ENCODE data around the gene PPM1N.

Gene PPM1N

DNA sequence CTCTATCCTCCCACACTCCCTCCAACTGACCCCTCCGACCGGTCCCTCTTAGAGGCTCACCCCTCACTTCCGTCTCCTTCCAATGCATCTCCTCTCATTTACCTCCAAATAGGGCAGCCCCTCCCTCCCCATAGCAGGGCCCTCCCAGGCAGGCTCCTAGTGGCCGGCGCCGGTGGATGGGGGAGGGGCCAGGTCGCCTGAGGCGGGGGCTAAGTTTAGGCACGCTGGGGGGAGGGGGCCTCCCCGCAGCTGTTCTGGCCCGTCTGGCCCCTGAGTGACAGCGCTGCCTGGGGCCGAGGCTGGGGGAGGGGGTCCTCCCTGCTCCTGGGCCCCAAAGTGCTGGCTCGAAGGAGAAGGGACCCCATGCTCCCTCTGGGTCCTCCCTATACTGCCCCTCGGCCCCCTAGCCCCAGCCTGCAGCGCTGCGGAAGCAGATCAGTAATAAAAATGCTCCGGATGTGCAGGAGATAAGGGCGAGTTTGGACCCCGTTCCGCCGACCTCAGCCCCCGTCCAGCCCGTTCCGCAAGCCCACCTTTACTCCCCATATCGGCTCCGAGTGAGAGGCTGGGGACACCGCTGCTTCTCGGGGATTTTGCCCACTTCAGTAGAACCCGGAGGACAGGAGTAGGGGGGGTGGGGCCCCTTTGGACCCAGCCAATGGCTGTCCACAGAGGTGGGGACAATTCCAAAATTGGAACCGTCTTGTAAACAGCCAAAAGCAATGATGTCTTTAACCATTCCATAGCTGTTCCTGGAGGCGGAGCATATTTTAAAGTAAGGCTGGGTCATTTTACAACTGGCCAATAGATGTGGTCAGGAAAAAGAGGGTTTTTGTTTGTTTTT, 5.4 kb upstream of the PPM1N start:
- no peak for DNase-seq

DNA sequence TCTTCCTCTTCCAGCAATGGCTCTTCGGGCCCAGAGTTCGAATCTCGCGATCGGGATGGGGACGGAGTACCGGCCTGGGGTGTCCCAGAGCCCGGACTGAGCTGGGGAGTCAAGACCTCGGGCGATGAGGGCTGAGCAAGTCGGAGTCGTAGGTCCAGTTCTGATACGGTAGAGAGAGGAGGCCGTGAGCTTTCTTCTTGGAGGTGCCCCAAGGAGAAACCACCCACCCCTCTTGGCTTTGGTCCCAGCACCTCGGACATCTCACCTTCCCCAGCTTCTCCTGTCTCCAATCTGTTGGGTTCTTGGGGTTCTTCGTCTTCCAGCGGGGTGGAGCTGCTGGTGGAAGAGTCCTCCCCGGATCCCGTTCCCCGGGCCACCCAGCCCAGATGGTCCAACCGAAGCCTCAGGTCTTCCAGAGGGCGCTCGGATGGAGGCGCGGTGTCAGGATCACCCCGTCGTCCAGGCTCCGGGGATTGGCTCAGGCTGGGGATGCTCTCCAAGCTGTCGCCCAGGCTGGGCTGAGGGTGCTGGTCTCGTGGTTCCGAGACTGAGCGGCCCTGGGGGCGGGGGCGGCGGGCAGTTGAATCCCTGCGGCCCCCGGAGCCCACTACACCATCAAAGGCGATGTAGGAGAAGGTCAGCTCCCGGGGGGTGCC, 3.9 kb upstream of the PPM1N start:
- no peak for DNase-seq

DNA sequence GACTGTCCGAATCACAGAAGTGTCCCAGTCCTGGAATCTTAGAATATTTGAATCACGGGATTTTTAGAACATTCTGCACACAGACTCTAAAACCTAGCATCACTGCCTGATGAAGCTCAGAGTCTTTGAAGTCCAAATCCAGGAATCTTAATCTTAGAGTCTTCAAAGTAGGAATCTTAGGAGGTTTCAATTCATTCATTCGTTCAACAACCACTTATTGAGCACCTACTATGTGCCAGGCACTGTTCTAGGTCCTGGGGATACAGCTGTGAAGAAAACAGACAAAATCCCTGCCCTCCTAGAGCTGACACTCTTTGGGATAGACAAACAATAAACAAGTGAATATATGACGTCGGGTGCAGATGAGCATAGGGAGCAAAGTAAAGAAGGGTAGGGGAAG, 3.1 kb upstream of the PPM1N start:
- DNase-seq, result no peak

DNA sequence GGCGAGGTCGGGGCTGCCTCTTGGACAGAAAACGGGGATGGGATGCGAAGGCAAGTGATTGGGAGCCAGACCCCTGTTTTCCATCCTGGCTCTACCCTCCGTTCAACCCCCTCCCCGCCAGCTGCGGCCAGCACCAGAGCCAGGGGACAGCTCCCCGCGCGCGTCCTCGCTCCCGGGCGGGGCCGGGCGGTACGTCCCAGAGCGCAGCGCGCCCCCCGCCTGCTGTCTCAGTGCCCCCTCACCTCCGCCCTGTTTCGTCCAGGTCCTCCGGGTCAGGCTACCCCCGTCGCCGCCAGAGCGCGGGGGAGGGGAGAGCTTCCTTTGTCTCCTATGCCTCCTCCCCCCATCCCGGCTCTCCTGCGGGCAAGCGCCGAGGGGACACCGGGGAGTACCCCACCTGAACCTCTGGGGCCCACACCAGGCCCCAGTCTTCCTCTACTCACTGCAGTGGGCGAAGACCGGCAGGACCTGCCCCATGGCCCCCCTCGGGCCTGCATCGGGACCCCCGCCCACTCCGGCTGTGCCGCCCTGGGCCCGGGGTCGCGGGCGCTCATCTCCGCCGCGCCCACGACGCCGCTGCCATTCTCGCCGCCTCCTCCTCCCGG, 1.8 kb upstream of the PPM1N start:
- DNase-seq, result no peak

DNA sequence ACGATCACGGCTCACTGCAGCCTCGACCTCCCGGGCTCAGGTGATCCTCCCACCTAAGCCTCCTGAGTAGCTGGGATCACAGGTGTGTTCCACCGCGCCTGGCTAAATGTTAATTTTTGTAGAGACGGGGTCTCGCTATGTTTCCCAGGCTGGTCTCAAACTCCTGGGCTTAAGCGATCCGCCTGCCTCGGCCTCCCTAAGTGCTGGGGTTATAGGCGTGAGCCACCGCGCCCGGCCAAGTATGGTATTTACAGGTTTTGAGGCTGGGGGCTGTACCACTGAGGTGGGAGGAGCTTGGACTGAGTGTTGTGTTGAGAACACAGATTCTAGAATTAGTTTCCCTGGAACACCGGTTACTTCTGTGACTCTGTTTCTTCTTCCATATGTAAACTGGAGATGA, 452 bp upstream of the PPM1N start:
- no peak for DNase-seq

GRCh38 chr19:45499196-45500180, 1.2 kb downstream of the PPM1N start:
- peak; percentile 26 for DNase-seq

DNA sequence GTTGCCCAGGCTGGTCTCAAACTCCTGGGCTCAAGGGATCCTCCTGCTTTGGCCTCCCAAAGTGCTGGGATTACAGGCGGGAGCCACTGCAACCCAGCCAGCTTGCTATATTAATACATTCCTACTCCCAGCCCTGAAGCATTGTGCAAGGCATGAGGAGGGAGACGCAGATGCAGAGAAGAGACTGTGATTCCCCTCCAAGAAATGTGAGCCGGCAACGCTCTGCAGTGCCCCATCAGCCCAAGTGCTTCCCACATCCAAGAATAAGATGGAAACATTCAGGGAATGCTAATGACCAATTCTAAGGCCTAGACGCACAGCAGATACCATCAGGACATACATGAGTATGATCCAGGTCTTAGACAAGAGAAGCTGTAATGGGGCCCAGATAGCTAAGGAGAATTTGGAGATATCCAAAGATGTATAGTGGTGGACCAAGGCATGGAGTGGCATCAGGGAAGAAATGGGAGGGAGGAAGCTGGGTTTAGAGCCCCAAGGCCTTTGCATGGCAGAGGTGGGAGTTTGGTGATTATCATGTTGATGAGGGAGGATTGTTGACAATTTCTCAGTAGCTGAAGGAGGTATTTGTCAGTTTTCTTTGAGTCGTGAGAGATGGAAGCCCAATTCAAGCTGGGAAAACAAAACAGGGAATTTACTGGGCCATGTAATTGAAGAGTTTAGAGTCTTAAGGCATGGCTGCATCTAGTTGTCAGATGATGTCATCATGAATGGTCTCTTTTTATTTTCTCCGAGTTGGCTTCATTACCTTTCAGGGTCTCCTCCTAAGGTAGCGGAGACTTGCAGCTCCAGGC, 2.9 kb downstream of the PPM1N start:
- DNase-seq, result no peak

- DNase-seq, result no peak
Observed at GRCh38 chr19:45501730-45502014, 3.4 kb downstream of the PPM1N start.

DNA sequence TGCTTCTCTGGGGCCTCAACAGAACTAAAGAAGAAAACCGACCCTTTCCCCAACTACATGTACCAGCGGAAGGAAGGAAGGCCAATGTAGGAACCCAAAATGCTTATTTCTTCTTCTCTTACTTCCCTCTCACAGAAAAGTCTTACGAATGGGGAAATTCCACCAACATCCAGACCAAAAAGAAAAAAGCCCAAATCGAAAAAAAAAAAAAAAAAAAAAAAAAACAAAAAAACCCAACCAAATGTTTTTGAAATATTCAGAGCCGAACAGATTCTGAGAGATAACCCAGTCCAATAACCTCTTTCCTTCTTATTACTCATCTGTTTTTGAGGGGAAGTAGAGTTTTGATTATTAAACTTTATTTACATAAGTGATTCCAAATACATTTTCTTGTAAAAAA, 3.9 kb downstream of the PPM1N start:
- no peak for DNase-seq

DNA sequence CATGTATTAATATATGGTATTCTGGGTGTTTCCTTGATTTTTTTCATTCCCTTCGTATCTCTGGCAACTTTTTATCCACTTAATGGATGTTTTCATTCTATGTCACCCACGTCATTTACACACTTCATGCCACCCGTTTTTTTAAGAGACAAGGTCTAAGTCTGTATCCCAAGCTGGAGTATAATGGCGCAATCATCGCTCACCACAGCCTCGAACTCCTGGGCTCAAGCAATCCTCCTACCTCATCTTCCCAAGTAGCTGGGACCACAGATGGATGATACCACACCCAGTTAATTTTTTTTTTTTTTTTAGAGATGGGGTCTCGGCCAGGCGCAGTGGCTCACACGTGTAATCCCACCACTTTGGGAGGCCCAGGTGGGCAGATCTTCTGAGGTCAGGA, 5.7 kb downstream of the PPM1N start:
- no peak for DNase-seq

DNA sequence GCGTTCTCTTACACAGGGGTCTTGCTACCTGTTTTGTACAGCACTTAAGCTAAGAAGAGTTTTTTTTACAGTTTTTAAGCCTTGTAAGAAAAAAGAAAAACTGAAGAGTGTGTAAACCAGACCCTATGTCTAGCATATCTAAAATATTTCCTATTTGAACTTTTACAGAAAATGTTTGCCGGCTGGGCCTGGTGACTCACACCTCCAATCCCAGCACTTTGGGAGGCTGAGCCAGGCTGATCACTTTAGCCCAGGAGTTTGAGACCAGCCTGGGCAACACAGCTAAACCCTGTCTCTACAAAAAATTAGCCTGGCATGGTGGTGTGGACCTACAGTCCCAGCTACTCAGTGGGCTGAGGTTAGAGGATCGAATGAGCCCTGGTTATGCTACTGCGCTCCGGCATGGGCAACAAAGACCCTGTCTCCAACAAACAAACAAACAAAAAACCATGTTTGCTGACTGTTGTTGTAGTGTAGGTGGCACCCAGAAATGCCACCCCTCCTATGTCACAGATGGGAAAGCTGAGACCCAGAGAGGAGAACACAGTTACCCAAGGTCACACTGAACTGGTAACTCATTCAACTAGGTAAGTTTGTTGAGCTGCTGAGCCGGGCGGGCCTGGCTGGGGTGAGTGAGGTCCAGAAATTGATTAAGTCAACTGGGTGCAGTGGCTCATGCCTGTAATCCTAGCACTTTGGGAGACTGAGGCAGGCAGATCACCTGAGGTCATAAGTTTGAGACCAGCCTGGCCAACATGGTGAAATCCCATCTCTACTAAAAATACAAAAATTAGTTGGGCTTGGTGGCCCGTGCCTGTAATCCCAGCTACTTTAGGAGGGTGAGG, 7.1 kb downstream of the PPM1N start:
- DNase-seq, result no peak

GRCh38 chr19:45505996-45506245, 7.7 kb downstream of the PPM1N start:
- no peak for DNase-seq

DNA sequence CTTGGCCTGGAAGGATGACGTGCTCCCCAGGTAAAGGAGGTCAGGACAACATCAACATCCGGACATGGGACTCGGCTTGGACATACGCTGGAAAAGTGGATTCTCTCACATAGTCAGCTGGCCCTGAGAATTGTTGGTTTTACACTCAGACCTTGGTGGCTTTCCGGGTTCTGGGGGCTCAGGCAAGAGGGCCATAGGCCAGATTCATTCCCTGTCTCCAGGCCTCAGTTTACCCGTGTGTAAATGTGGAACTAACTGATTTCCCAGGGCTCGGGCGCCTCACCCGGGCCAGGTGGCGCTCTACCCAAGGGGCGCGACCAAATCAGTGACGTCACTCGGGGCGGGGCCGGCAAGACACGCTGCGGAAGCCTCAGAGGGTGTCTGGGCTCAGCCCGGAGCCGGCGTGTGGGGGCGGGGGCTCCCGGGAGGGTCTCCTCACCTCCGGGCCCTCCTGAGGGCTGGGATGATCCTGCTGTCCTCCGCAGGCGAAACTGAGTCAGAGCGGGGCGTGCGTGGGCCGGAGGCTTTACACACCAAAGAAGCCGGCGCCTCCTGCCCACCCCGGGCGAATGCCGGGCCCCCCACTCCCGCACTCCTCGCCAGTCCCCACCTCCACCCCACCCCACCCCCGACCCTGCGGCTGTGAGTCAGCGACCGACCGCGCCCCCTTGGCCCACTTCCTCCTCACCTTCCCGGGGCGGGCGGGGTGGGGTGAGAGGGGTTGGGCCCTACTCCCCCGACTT, 8.2 kb downstream of the PPM1N start:
- peak; percentile 89 for DNase-seq

GRCh38 chr19:45506989-45507871, 9.0 kb downstream of the PPM1N start, which contains the start of gene VASP:
Gene VASP, plus strand, starts transcription at chr19:45507479. Its CDS starts 293 bp downstream, at chr19:45507772.
- DNase-seq, result peak; percentile 55

GRCh38 chr19:45507872-45508416, 9.7 kb downstream of the PPM1N start:
- DNase-seq, result no peak

DNA sequence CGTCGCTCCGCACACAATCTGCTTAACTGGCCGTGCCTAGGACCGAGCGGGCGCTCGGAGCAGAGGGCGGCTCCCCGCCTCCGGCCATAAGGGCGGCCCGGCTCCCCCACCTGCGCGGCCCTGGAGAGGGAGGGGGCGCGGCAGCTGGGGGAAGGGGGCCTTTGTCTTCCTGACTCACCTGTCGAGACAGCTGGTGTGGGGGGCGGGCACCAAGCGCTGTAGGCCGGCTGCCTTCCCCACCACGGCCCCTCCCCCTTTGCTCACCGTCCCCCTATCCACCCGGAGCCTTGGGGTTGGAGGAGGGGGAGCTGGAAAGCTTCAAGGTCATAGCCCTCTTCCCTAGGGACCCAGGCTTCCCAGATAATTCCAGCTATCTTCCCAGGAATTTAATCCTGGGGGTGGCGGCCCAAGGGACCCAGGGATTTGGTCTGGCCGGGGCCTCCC, 10.2 kb downstream of the PPM1N start:
- peak; percentile 57 for DNase-seq

- DNase-seq, result peak; percentile 56
Observed at GRCh38 chr19:45508861-45509691, 10.8 kb downstream of the PPM1N start.

GRCh38 chr19:45509692-45510015, 11.4 kb downstream of the PPM1N start:
- DNase-seq, result no peak

All from NCI-H2029 (cell line).